HepG2 (cell line): ENCODE data around the gene MMP28.

Experiments used
- MXI1 ChIP-seq: IDR thresholded peaks from 3 replicates; pipeline ENCODE4 v1.6.1; 2012; ENCODE audit warnings: low read depth, low read length, inconsistent platforms, borderline replicate concordance
- POLR2A ChIP-seq, 2 experiments: IDR thresholded peaks; 2 replicates each; pipeline ENCODE4 v1.6.1; 2011; ENCODE audit warnings: low read depth in 2 of 2, low read length in 2 of 2, mild to moderate bottlenecking in 1 of 2, moderate library complexity in 1 of 2; ENCODE audit not compliant: insufficient read depth in 1 of 2

- TF ChIP-seq POLR2A (IDR thresholded peaks at IDR 0.05; ENCODE audit: insufficient read depth in 1 of 2, low read depth in 2 of 2, low read length in 2 of 2) (no peak), MXI1 (no peak)
These were observed 49.1 kb upstream of the MMP28 start for GRCh38 chr17:35844547-35844946.
